NOMO-1 (cell line): ENCODE results near the gene TAF11L11.
"Not testable (repeated sequence)": the region's sequence is repeated elsewhere in the genome, so short reads cannot be mapped to it uniquely, and the experiment has no call there.

Source experiments
- DNase-seq, 2 experiments: peaks; one replicate each; lab custom pipeline; 2025; ENCODE audit not compliant: unreplicated experiment in 2 of 2; lab: John Stamatoyannopoulos, UW

The TAF11L11 gene

DNA sequence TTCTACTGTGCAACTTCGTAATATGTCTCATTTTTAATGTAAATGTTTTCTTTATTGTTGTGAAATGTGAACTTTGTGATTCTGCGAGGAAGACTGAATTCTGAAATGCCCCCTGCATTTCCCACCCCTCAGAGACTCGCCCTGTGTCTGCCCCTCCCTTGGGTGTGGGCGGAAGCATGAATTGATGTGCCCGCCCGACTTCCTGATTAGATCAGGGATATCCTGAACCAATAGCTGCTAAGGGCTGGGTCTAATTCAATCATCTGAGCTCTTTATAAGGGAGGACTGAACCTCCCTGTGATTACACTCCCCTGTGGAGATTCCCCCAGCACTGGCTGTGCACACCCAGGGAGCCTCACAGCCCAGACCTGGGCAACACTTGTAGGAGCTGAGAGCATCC is at the start of gene TAF11L11:
Gene TAF11L11, plus strand, starts transcription at position 304 of the 400 bp plus-strand sequence.
- not testable (repeated sequence) for DNase-seq

DNA sequence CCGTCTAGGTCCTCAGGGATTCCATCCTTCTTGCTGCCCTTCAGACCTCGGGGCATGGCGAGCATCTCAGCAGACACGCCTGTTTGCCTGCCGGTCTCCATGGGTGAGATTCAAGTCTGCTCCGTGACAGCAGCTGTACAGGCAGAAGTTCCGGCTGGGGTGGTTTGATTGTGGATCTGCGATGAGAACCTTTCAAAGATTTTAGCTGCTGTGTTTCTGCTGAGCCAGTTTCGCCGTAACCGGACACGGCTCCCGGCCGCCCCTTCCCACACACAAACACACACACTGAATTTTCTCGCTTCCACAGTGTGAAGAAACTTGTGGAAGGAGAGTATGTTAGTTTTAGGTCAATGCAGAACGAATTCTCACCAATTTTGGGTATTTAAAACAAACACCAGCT is 18.3 kb upstream of the TAF11L11 start, which contains the start of gene TAF11L7:
Gene TAF11L7, minus strand, starts transcription at position 101 of the 400 bp plus-strand sequence.
- not testable (repeated sequence) for DNase-seq

DNA sequence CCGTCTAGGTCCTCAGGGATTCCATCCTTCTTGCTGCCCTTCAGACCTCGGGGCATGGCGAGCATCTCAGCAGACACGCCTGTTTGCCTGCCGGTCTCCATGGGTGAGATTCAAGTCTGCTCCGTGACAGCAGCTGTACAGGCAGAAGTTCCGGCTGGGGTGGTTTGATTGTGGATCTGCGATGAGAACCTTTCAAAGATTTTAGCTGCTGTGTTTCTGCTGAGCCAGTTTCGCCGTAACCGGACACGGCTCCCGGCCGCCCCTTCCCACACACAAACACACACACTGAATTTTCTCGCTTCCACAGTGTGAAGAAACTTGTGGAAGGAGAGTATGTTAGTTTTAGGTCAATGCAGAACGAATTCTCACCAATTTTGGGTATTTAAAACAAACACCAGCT is 13.1 kb upstream of the TAF11L11 start, which contains the start of gene TAF11L8:
Gene TAF11L8, minus strand, starts transcription at position 101 of the 400 bp plus-strand sequence.
- DNase-seq: not testable (repeated sequence)

DNA sequence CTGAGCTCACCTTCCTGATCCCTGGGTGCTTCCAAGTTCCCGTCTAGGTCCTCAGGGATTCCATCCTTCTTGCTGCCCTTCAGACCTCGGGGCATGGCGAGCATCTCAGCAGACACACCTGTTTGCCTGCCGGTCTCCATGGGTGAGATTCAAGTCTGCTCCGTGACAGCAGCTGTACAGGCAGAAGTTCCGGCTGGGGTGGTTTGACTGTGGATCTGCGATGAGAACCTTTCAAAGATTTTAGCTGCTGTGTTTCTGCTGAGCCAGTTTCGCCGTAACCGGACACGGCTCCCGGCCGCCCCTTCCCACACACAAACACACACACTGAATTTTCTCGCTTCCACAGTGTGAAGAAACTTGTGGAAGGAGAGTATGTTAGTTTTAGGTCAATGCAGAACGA is 9.7 kb upstream of the TAF11L11 start, which contains the start of gene TAF11L9:
Gene TAF11L9, minus strand, starts transcription at position 140 of the 400 bp plus-strand sequence.
- not testable (repeated sequence) for DNase-seq

DNA sequence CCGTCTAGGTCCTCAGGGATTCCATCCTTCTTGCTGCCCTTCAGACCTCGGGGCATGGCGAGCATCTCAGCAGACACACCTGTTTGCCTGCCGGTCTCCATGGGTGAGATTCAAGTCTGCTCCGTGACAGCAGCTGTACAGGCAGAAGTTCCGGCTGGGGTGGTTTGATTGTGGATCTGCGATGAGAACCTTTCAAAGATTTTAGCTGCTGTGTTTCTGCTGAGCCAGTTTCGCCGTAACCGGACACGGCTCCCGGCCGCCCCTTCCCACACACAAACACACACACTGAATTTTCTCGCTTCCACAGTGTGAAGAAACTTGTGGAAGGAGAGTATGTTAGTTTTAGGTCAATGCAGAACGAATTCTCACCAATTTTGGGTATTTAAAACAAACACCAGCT is 6.3 kb upstream of the TAF11L11 start, which contains the start of gene TAF11L10:
Gene TAF11L10, minus strand, starts transcription at position 101 of the 400 bp plus-strand sequence.
- not testable (repeated sequence) for DNase-seq

DNA sequence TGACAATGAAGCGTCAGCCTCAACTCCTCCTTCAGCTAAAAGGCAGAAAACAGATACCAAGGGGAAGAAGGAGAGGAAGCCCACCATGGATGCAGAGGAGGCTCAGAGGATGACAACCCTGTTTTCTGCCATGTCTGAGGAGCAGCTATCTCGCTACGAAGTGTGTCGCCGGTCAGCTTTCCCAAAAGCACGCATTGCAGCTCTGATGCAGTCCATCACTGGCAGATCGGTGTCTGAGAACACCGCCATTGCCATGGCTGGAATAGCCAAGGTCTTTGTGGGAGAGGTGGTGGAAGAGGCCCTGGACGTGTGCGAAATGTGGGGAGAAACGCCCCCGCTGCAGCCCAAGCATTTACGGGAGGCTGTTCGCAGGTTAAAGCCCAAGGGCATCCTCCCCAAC is 968 bp downstream of the TAF11L11 start:
- DNase-seq: no peak

DNA sequence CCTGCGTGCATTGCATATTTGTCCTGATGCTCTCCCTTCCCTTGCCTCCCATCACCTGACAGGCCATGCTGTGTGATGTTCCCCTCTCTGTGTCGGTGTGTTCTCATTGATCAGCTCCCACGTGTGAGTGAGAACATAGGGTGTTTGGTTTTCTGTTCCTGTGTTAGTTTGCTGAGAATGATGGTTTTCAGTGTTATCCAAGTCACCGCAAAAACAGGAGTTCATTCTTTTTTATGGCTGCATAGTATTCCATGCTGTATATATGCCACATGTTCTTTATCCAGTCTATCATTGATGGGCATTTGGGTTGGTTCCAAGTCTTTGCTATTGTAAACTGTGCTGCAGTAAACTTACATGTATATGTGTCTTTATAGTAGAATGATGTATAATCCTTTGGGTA is 3.5 kb downstream of the TAF11L11 start:
- not testable (repeated sequence) for DNase-seq

DNA sequence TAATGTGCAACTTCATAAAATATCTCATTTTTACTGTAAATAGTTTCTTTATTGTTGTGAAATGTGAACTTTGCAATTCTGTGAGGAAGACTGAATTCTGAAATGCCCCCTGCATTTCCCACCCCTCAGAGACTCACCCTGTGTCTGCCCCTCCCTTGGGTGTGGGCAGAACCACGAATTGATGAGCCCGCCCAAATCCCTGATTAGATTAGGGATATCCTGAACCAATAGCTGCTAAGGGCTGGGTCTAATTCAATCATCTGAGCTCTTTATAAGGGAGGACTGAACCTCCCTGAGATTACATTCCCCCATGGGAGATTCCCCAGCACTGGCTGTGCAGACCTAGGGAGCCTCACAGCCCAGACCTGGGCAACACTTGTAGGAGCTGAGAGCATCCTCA is 6.1 kb downstream of the TAF11L11 start, which contains the start of gene TAF11L12:
Gene TAF11L12, plus strand, starts transcription at position 301 of the 400 bp plus-strand sequence.
- not testable (repeated sequence) for DNase-seq

DNA sequence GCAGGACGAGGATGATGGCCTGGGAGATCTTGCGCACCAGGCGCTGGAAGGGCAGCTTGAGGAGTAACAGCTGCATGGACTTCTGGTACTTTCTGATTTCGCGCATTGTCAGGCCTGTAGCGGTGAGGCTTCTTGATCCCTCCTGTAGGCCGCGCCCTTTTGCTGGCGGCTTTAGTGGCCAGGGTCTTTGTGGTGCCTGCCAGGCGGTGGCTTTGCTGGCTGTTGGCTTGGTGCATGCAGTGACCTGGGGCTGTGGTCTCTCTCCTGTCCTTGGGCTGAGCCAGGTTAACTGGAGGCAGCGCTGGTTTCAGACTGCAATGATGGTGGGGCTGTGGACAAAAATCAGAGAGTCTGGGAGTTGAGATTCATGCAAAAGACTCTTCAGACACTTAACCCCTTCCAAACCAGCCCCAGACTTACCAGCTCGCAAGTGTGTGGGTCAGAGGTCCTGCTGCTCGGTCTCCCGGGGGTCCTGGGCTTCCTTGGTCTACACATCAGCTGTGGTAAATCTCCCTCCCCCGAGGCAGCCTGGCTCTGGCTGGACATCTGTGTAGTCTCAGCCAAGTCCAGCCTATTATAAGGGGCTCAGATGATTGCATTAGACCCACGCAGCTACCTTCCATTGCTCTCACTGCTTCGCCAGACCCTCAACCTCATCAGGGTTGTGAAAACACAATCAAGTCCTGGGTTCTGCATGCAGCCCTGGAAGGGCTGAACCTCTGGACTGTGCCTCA is 11.1 kb downstream of the TAF11L11 start:
- no peak for DNase-seq

DNA sequence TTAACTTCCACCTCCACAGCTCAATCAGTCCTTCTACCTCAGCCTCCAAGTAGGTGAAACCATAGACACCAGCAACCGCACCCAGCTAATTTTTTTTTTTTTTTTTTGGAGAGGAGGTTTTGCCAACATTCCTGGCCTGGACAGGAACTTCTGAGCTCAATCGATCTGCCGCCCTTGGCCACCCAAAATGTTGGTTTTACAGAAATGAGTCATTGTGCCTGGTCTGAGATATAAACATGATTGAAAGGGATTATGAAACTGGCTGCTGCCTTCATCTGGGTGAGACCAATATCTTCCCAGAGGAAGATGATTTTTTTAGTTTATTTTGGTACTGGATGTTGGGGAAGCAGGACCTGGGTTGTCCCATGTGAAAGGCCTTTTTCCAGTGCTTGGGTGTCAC is 15.4 kb downstream of the TAF11L11 start:
- DNase-seq: no peak

DNA sequence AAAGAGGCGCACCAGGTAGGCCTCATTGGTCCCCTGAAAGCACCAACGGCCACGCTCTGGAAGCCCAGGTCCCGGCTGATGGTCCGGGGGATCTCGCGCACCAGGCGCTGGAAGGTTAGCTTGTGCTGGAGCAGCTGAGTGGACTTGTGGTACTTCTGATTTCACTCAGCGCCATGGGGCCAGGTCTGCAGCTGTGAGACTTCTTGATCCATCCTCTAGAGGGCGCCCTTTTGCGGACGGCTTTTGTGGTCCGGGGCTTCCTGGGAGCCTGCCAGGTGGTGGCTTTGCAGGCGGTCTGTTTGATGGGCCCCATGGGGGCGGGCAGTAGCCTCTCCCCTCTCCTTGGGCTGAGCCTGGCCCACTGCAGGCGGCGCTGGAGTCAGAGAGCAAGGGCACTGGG is 16.6 kb downstream of the TAF11L11 start:
- no peak for DNase-seq

DNA sequence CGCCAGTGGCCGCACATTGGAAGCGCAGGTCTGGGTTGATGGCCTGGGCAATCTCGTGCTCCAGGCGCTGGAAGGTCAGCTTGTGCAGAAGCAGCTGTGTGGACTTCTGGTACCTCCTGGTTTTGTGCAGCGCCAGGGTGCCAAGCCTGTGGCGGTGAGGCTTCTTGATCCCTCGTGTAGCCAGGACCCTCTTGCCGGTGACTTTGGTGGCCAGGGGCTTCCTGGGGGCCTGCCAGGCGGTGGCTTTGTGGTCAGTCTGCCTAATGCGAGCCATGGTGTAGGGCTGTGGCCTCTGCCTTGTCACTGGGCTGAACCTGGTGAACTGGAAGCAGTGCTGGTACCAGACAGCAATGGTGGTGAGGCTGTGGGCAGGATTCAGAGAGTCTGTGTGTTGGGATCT is 21.7 kb downstream of the TAF11L11 start:
- DNase-seq: no peak

DNA sequence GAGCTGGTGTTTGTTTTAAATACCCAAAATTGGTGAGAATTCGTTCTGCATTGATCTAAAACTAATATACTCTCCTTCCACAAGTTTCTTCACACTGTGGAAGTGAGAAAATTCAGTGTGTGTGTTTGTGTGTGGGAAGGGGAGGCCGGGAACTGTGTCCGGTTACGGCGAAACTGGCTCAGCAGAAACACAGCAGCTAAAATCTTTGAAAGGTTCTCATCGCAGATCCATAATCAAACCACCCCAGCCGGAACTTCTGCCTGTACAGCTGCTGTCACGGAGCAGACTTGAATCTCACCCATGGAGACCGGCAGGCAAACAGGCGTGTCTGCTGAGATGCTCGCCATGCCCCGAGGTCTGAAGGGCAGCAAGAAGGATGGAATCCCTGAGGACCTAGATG is 27.8 kb downstream of the TAF11L11 start, which contains the start of gene TAF11L13:
Gene TAF11L13, plus strand, starts transcription at position 301 of the 400 bp plus-strand sequence.
- not testable (repeated sequence) for DNase-seq

DNA sequence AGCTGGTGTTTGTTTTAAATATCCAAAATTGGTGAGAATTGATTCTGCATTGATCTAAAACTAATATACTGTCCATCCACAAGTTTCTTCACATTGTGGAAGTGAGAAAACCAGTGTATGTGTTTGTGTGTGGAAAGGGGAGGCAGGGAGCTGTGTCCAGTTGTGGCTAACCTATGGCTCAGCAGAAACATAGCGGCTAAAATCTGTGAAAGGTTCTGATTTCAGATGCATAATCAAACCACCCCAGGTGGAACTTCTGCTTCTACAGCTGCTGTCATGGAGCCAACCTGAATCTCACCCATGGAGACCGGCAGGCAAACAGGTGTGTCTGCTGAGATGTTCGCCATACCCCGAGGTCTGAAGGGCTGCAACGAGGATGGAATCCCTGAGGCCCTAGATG is 30.2 kb downstream of the TAF11L11 start, which contains the start of gene TAF11L14:
Gene TAF11L14, plus strand, starts transcription at position 301 of the 400 bp plus-strand sequence.
- no peak for DNase-seq

DNA sequence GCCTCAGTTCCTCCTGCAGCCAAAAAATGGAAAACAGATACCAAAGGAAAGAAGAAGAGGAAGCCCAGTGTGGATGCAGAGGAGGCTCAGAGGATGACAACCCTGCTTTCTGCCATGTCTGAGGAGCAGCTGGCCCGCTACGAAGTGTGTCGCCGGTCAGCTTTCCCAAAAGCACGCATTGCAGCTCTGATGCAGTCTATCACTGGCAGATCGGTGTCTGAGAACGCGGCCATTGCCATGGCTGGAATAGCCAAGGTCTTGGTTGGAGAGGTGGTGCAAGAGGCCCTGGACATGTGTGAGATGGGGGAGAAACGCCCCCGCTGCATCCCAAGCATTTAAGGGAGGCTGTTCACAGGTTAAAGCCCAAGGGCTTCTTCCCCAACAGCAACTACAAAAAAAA is 45.2 kb downstream of the TAF11L11 start:
- not testable (repeated sequence) for DNase-seq

DNA sequence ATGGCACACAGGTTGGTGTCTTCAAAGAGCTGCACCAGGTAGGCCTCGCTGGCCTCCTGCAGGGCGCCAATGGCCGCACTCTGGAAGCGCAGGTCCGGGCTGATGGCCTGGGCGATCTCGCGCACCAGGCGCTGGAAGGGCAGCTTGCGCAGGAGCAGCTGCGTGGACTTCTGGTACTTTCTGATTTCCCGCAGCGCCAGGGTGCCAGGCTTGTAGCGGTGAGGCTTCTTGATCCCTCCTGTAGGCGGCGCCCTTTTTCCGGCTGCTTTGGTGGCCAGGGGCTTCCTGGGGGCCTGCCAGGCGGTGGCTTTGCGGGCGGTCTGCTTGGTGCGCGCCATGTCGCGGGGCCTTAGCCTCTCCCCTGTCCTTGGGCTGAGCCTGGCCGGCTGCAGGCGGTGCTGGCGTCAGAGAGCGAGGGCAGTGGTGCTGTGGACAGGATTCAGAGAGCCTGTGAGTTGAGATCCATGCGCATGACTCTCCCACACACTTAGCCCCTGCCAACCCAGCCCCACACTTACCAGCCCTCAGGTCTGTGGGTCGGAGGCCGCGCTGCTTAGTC is 51.3 kb downstream of the TAF11L11 start:
- not testable (repeated sequence) for DNase-seq
